NCI-H345 (cell line): ENCODE measurements around the gene MGLL.

Experiments
- DNase-seq: peaks from one replicate; lab custom pipeline; 2025; lab: John Stamatoyannopoulos, UW

Gene MGLL

DNA sequence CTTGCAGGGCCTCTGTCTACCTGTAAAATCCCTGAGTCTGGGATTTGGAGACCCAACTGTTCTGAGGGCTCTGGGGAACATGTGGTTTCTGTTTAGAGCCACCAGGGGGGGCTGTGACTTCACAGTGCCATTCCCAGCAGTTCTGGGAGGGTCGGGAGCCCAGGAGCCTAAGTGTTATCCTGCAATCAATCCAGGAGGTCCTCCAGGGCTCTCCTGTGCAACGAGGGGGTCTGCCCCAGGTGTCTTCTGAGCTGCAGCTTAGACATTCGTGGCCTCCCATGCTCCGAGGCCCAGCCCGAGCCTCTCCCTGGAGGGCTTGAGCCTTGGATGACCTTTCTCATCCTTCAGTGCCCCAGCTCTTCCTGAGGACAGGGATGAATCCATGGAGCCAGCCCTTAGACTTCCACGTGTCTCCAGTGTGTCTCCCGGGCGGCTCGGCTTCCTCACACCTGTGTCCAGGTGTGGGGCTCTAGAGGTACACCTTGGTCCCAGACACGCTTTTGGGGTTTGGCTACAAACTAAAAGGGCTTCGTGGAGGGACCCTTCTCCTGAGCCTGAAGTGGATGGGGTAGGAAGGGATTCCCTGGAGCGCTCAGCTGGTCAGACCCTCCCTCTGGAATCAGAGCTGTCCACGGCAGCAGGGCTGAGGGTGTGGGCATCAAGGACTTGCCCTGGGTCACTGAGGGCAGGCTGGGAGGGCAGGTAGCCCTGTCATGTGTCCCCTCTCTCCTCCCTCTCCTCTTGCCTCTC, 169.9 kb downstream of the MGLL start:
- DNase-seq = peak; percentile 8

DNA sequence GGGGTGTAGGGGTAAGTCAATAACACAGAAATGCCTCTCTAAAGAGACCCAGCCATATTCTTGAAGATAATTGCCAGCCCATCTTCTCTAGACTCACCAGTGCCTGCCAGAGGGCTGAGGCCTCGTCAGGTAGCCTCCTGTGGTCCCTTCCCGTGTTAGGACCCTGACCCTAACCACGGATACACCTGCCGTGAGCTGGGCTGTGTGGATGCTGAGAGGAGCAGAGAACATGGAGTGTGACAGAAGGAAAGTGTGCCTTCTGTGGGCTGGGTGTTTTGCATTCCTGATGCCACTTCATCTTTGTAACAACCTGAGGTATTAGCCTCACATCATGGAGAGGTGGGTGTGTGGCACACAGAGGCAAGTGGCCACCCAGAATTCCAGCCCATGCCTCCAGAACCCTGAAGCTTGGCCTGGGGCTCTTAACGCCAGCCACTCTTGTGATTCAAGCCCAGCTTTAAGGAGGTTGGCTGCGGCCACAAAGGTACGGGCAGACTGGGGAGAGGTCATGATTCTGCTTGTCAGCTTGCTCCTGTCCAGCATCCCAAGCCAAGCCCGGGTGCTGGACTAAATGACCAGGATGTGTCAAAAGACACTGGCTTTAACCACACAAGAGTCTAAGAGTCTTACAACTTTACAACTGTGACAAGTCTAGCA, 170.7 kb downstream of the MGLL start:
- no peak for DNase-seq

- no peak for DNase-seq
Observed at GRCh38 chr3:127650236-127650635, 172.1 kb downstream of the MGLL start.

DNA sequence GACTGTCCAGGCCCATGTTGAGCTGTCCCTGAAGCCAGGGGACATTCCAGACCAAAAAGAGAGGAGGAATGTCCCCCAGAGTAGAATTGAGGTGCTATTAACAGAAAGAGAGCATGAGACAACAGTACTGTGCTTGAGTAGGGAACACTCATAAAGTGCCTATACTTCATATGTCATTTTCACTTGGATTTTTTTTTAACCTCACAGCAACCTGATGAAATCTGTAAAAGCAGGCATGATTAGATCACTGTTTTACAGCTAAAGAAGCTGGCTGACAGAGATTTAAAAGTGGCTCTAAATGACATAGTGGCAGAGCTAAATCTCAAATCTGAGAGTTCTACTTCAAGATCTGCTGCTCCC, 174.5 kb downstream of the MGLL start:
- DNase-seq = no peak

DNA sequence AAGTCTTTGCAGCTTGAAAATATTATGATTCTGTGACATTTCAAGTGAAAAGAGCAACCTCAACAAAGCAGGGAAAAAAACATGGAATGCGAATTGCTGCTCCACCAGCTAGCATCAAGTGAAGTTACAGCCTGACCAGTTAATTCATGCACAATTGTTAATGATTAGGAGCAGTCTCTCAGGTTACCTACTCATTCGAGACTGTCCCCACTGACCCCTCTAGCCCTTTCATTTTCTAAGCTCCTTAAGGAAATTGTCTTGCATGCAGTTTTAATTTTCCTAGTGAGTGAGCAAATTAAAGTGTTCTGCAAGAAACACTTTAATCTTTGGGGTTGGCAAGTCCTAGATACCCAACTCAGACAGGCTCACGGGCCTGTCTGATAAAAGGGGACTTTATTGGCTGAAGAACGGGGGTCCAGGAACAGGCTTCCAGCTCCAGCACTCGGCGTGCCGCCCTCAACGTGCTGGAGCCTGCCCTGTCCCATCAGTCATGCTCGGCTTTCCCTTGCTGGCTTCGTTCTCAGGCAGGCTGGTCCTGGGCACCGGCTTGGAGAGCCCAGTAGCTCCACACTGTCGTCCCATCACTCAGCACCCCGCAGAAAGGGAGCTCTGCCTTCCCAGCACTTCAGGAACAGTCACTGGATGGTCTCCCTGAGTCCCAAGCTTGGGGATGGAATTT, 175.0 kb downstream of the MGLL start:
- no peak for DNase-seq

DNA sequence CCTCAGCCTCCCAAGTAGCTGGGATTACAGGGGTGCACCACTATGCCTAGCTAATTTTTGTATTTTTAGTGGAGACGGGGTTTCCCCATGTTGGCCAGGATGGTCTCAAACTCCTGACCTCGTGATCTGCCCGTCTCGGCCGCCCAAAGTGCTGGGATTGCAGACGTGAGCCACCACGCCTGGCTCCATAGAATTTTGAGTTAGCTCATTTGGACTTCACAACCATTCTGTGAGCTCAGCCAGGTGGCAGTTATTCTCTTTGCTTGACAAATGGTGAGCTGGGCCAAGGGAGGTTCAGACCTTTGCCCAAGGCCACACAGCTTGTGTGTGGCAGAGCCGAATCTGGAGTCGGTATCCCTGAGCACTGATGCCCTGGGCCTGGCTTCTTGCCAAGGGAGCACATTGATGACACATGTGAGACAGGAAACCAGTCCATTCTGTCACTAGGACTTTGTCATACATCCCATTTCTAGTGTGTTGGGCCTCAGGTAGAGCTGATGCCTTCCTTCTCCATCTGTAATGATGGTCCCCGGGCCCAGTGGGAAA, 175.7 kb downstream of the MGLL start:
- no peak for DNase-seq

DNA sequence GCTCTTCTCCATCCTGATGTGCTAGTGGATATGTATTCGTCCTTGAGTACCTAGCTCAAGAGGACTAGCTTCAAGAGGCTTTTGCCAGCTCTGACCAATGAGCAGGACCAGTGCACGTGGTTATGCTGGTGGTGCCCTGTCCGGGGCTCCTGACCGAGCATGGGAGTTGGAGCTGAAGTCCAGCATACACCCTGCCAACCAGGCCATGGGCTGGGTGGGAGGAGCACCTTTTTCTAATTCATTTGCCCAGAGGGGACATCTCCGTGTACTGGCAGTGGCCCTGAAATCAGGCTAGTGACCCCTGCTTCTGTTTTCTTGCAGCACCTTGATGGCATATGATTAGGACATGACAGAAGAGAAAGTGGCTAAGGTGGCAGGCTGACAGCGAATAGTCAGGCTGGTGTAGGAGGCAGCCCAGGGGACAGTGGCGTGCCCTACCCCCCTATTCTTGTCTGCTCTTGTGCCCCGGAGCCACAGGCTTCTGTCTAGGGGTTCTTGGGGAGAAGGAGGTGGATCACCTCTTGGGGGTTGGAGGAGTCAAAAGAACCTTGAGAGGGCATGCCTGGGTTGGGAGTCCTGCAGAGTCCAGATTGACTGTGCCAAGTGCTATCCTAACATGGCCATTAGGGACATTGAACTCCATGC, 176.8 kb downstream of the MGLL start:
- DNase-seq = no peak

DNA sequence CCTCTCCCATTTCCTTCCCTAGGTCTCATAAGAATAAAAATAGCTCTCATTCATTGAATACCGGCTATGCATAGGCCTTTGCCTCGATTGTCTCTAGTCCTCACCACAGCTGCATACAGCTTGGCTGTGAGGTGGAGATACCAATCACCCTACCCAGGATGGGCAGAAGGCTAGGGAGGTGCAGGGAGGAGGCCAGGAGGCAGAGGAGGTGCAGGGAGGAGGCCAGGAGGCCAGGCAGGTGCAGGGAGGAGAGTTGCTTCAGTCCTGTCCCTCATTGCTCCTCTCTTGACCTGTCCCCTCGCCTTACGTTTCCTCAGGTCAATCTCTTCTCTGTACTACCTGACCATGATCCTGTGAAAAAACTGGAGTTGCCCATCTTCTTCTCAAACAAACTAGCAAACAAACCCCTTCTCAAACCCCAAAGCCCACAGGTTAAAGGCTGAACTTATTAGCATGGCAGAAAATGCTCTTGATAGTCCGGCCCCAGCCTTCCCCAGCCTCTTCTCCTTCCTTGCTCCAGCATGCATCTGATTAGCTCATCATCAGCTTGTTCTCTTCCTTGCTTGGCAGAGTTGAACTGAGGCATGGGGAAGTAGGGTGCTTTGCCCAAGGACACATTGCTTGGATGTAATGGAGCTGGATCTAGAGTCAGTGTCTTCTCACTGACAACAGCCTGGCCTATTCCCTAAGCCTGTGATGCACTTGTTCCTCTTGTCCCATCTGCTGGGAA, 177.5 kb downstream of the MGLL start:
- no peak for DNase-seq

GRCh38 chr3:127640042-127640355, 182.3 kb downstream of the MGLL start:
- DNase-seq = no peak

- DNase-seq = no peak
Observed at GRCh38 chr3:127639173-127640041, 182.9 kb downstream of the MGLL start.
